Fibroblast of lung (primary cell): ENCODE measurements around the gene TRIML2.

Experiments
- CTCF ChIP-seq, 2 donors: IDR thresholded peaks in 1 of 2; conservative IDR thresholded peaks in 1 of 2; 1 replicate in 1 of 2; 2 replicates in 1 of 2; pipeline ENCODE4 v1.5.1; 2011 to 2012; ENCODE audit warnings: low read length in 2 of 2, control low read depth in 1 of 2, inconsistent platforms in 1 of 2, low read depth in 1 of 2, mild to moderate bottlenecking in 1 of 2
- EZH2 ChIP-seq: IDR thresholded peaks from 2 replicates; pipeline ENCODE4 v1.5.1; 2012; ENCODE audit warnings: low read length, control low read depth, mild to moderate bottlenecking; ENCODE audit errors: missing control alignments

DNA sequence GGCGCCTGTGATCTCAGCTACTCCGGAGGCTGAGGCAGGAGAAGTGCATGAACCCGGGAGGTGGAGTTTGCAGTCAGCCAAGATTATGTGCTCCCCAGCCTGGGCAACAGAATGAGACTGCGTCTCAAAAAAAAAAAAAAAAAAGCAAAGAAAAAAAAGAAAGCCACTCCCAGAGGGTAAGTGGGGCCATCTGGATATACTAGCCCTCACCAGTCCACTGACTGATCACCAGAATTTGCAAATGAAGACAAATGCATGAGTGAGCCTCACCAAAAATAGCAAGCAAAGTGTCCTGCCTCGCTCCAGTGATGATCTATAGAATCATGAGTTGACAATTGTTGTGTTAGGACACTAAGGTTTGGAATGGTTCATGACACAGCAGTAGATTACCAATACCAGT lies 66.2 kb downstream of the TRIML2 start:
- no peak for TF ChIP-seq CTCF (conservative IDR thresholded peaks at IDR 0.05 in 1 of 2, IDR thresholded peaks at IDR 0.05 in 1 of 2; ENCODE audit: low read depth in 1 of 2, low read length in 2 of 2)
- no peak for TF ChIP-seq EZH2
